ENCODE results near the gene NFE2L3. TPM values are rescaled to one million over a fixed set of nuclear protein-coding genes. Genes with fewer than 3 reads are reported as not detected.

NFE2L3 gene
- total and polyA plus RNA-seq, 9 of the 15 experiments (the other 6 are each of a cell fraction or from before 2014, with no cell fraction given) = 2.9 to 16.9 (median 12.4) TPM

DNA sequence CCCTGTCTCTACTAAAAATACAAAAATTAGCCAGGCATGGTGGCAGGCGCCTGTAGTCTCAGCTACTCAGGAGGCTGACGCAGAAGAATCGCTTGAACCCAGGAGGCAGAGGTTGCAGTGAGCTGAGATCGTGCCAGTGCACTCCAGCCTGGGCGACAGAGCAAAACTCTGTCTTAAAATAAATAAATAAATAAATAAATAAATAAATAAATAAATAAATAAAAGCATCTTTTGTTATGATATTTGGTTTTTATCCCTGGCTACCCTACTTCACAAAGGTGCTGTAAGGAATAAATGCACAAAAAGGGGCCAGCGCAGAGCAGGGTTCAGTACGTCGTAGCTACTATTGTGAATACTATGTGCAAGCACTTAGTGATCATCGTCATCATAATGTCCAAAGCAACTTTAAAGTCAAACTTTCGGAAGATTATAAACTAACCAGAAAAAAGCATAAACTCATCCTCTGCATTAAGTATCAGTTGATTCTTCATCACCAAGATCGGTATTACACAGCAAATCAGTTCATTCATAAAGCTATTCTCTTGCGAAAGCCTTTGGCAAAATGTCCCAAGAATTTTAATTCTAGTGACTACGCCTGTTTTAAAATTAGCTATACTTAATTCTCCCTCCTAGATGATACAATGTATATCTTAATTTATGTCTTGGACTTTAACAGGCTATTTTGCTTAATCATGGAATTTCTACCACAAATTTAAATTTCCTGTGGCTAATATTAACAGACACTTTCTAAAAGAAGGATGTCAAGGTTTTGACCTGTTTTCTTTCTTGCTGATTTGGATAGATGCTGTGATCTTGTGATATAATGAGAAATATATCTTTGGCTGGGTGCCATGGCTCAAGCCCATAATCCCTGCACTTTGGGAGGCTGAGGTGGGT lies 7.6 kb upstream of the NFE2L3 start:
- no peak overlapping the region for H3K9ac ChIP-seq (ENCODE audit: insufficient read depth in 1 of 2, low read depth in 2 of 2, low read length in 2 of 2)
- peaks cover 0 to 5% of the 10 kb centered on the region in 2 experiments; a peak in 2 of 5 replicates for H3K27me3 ChIP-seq (ENCODE audit: control insufficient read depth in 2 of 2, insufficient read depth in 2 of 2, low read length in 2 of 2)
- DNase-seq (ENCODE audit: extremely low read depth in 1 of 4, low spot score in 3 of 4) (no peak), ATAC-seq (no peak), FAIRE-seq (no peak)
- in situ Hi-C loops (cut with MboI) = no loop called here
- CTCF ChIA-PET (ENCODE audit: low intra/inter-chr PET ratio) = no interaction called here
- whole genome bisulfite sequencing (ENCODE audit: insufficient coverage, low coverage, missing lambda C conversion rate) = 46% methylated on average over 13 of the region's 13 CpGs
- H3K36me3 ChIP-seq (ENCODE audit: control insufficient read depth, insufficient read depth, low read length) = no peaks in the 10 kb centered on the region
- no peak overlapping the region for H3K4me2 ChIP-seq (ENCODE audit: insufficient read depth, low read length)
- H3K9me1 ChIP-seq (ENCODE audit: control insufficient read depth, insufficient read depth, low read length) = no peaks in the 10 kb centered on the region
- BruUV-seq (replicated peaks) = no TSS peak
- no peak overlapping the region for H3K27ac ChIP-seq (ENCODE audit: extremely low read depth, low read depth, low read length)
- POLR2A ChIA-PET = interaction anchor here (1.0 to 1.3 kb wide), 3 partner anchors 9 to 44 kb away, joined by 3 to 4 read pairs (median 3); no protein-coding TSS in a partner anchor
- H2AFZ ChIP-seq (ENCODE audit: low read depth, low read length) = no peak overlapping the region
- peaks cover 0 to 6% of the 10 kb centered on the region in 2 experiments; a peak in 2 of 5 replicates for H3K4me1 ChIP-seq (replicated peaks in 1 of 2; ENCODE audit: control insufficient read depth in 2 of 2, insufficient read depth in 2 of 2, low read length in 2 of 2)
- H3K4me3 ChIP-seq = no peak overlapping the region
- H3K9me3 ChIP-seq (replicated peaks; ENCODE audit: control insufficient read depth, insufficient read depth, low read depth, low read length) = no peaks in the 10 kb centered on the region
- no peaks in the 10 kb centered on the region for H4K20me1 ChIP-seq (replicated peaks; ENCODE audit: control insufficient read depth, insufficient read depth, low read length)
- intact Hi-C loops (cut with micrococcal nuclease) = no loop called here
- H3K79me2 ChIP-seq (ENCODE audit: control insufficient read depth, insufficient read depth, low read length) = no peaks in the 10 kb centered on the region
- TF ChIP-seq CEBPG (CRISPR knock-in tag; IDR thresholded peaks at IDR 0.05) = no peak
- peak in 1 of 2 experiments; percentile 28; a peak in 1 of 4 replicates for TF ChIP-seq CEBPG (tag; conservative IDR thresholded peaks at IDR 0.05 in 1 of 2, IDR thresholded peaks at IDR 0.05 in 1 of 2)
- TF ChIP-seq CBFB (CRISPR knock-in tag; IDR thresholded peaks at IDR 0.05) = no peak
- no peak for TF ChIP-seq MEF2D (tag; conservative IDR thresholded peaks at IDR 0.05; ENCODE audit: low read depth)
- no peak for TF ChIP-seq ZNF41 (CRISPR knock-in tag; conservative IDR thresholded peaks at IDR 0.05)
- TF ChIP-seq MCM3 (IDR thresholded peaks at IDR 0.05) = no peak
- TF ChIP-seq WHSC1 (IDR thresholded peaks at IDR 0.05; ENCODE audit: low read length) = no peak
- no peak for TF ChIP-seq RNF2 (IDR thresholded peaks at IDR 0.05)
- TF ChIP-seq, protein P1, sequence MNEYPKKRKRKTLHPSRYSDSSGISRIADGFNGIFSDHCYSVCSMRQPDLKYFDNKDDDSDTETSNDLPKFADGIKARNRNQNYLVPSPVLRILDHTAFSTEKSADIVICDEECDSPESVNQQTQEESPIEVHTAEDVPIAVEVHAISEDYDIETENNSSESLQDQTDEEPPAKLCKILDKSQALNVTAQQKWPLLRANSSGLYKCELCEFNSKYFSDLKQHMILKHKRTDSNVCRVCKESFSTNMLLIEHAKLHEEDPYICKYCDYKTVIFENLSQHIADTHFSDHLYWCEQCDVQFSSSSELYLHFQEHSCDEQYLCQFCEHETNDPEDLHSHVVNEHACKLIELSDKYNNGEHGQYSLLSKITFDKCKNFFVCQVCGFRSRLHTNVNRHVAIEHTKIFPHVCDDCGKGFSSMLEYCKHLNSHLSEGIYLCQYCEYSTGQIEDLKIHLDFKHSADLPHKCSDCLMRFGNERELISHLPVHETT (CRISPR knock-in tag; conservative IDR thresholded peaks at IDR 0.05 in 1 of 2, IDR thresholded peaks at IDR 0.05 in 1 of 2) = no peak
- no peak for TF ChIP-seq ATF7 (IDR thresholded peaks at IDR 0.05)
- TF ChIP-seq, protein P2, sequence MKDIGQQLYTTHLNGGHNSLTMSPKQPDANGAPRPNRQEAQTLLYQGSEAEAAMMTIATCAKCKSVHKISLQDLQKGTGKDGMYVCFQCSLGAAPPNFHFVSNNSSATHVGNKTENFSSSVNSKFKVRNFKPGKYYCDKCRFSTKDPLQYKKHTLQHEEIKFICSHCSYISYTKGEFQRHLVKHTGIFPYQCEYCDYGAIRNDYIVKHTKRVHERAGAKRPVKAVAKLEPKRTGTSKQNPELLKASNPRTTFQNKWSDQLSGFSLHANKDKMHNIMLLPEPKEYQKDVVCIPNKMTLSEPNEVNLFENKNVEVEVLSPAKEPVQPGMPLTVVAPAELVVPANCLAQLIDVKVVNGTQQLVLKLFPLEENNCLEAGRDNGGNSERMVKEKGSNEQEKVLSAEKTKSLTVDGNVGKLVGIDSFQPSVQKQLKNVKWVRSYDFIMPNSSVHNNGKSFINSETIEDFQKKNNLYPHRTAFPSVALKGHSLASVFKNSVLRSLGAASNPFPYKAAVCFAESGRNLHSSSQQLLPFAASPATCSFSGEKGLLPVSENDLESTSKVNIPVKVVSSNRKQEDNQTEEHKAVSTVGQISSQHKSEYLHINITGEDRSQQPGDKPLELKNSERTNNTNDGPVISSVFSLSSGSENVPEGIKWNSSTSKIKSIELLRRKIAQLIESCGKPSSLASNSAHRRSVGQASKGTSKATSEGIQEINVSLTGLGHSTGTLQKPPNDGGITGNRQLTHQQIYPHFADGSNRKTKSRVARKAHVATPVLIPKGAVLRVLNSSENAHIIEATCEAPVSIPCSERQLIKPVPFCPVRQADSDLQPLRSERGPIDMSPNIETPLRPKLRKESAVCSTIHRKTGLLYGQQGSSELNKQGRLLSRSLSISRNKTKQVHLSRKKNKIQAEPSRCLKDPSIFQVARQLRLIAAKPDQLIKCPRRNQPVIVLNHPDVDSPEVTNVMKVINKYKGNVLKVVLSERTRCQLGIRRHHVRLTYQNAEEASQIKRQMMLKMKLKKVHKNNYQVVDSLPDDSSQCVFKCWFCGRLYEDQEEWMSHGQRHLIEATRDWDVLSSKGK (CRISPR knock-in tag; IDR thresholded peaks at IDR 0.05) = no peak
- TF ChIP-seq CEBPB (tag; IDR thresholded peaks at IDR 0.05) = 0 out of 2 replicates have a peak, but pooled peaks have one; percentile 12
- no peak for TF ChIP-seq MAFK (IDR thresholded peaks at IDR 0.05; ENCODE audit: low read length)
- TF ChIP-seq, protein P3, sequence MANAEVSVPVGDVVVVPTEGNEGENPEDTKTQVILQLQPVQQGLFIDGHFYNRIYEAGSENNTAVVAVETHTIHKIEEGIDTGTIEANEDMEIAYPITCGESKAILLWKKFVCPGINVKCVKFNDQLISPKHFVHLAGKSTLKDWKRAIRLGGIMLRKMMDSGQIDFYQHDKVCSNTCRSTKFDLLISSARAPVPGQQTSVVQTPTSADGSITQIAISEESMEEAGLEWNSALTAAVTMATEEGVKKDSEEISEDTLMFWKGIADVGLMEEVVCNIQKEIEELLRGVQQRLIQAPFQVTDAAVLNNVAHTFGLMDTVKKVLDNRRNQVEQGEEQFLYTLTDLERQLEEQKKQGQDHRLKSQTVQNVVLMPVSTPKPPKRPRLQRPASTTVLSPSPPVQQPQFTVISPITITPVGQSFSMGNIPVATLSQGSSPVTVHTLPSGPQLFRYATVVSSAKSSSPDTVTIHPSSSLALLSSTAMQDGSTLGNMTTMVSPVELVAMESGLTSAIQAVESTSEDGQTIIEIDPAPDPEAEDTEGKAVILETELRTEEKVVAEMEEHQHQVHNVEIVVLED (CRISPR knock-in tag; IDR thresholded peaks at IDR 0.05) = no peak
- TF ChIP-seq NELFE (IDR thresholded peaks at IDR 0.05; ENCODE audit: insufficient read depth, insufficient read length) = no peak
- TF ChIP-seq NFIC (IDR thresholded peaks at IDR 0.05) = peak; percentile 42; the same call in 1 of the 2 replicates
- no peak for TF ChIP-seq ZC3H8 (IDR thresholded peaks at IDR 0.05)
